ENCODE results near the gene JUNB.

- TF ChIP-seq POLR2A (IDR thresholded peaks at IDR 0.05; ENCODE audit: low read depth, low read length) (no peak), POLR2AphosphoS5 (IDR thresholded peaks at IDR 0.05; ENCODE audit: low read depth, low read length) (no peak), TAF1 (IDR thresholded peaks at IDR 0.05; ENCODE audit: borderline replicate concordance, low read depth, low read length) (no peak)
These were observed 49.8 kb downstream of the JUNB start for GRCh38 chr19:12841094-12841493.
